Measurements from ENCODE around the gene ITPR3.

The ITPR3 gene

GRCh38 chr6:33656844-33657243 lies 35.7 kb downstream of the ITPR3 start:
- Histone ChIP-seq H3K27me3 (ENCODE audit: insufficient read depth, low read length) (no peaks in the 10 kb centered on the region), H3K9me2 (ENCODE audit: low read depth, low read length) (no peaks in the 10 kb centered on the region), H3K36me3 (ENCODE audit: insufficient read depth, low read length) (peaks cover 59% of the 10 kb centered on the region), H3K4me1 (ENCODE audit: insufficient read depth, low read length, severe bottlenecking) (no peaks in the 10 kb centered on the region), H3K27ac (ENCODE audit: low read depth, low read length, poor library complexity, severe bottlenecking) (no peak overlapping the region), H3F3A (ENCODE audit: insufficient read depth, low read length) (no peaks in the 10 kb centered on the region), H4K20me1 (ENCODE audit: insufficient read depth, low read length) (no peaks in the 10 kb centered on the region), H3K9me3 (ENCODE audit: low read length) (no peaks in the 10 kb centered on the region), H2AFZ (ENCODE audit: low read length) (no peak overlapping the region), H3K9ac (ENCODE audit: low read length) (no peak overlapping the region), H3K4me2 (ENCODE audit: low read length) (no peak overlapping the region), H3K79me2 (ENCODE audit: insufficient read depth, low read length) (no peaks in the 10 kb centered on the region), H3K4me3 (ENCODE audit: low read depth, low read length, poor library complexity, severe bottlenecking) (no peak overlapping the region)
- TF ChIP-seq CTCF (IDR thresholded peaks at IDR 0.05; ENCODE audit: low read length) (no peak), EZH2 (IDR thresholded peaks at IDR 0.05; ENCODE audit: borderline replicate concordance, low read length) (no peak)

- Histone ChIP-seq H3K79me2 (ENCODE audit: insufficient read depth, low read length) (no peaks in the 10 kb centered on the region), H3K27me3 (ENCODE audit: insufficient read depth, low read length) (no peaks in the 10 kb centered on the region), H3K36me3 (ENCODE audit: insufficient read depth, low read length) (peaks cover 67% of the 10 kb centered on the region), H4K20me1 (ENCODE audit: insufficient read depth, low read length) (no peaks in the 10 kb centered on the region), H3K4me2 (ENCODE audit: low read length) (no peak overlapping the region), H2AFZ (ENCODE audit: low read length) (no peak overlapping the region), H3K4me1 (ENCODE audit: insufficient read depth, low read length, severe bottlenecking) (no peaks in the 10 kb centered on the region), H3K9ac (ENCODE audit: low read length) (no peak overlapping the region), H3K9me2 (ENCODE audit: low read depth, low read length) (no peaks in the 10 kb centered on the region), H3K9me3 (ENCODE audit: low read length) (no peaks in the 10 kb centered on the region), H3K4me3 (ENCODE audit: low read depth, low read length, poor library complexity, severe bottlenecking) (no peak overlapping the region), H3F3A (ENCODE audit: insufficient read depth, low read length) (no peaks in the 10 kb centered on the region), H3K27ac (ENCODE audit: low read depth, low read length, poor library complexity, severe bottlenecking) (no peak overlapping the region)
- TF ChIP-seq EZH2 (IDR thresholded peaks at IDR 0.05; ENCODE audit: borderline replicate concordance, low read length), result no peak
- no peak for TF ChIP-seq CTCF (IDR thresholded peaks at IDR 0.05; ENCODE audit: low read length)
These were observed 38.0 kb downstream of the ITPR3 start for GRCh38 chr6:33658982-33659689.

GRCh38 chr6:33659986-33660385 lies 38.9 kb downstream of the ITPR3 start:
- no peaks in the 10 kb centered on the region for H4K20me1 ChIP-seq (ENCODE audit: insufficient read depth, low read length)
- H3K4me1 ChIP-seq (ENCODE audit: insufficient read depth, low read length, severe bottlenecking), result no peaks in the 10 kb centered on the region
- TF ChIP-seq CTCF (IDR thresholded peaks at IDR 0.05; ENCODE audit: low read length), result no peak
- no peak for TF ChIP-seq EZH2 (IDR thresholded peaks at IDR 0.05; ENCODE audit: borderline replicate concordance, low read length)
- H3K36me3 ChIP-seq (ENCODE audit: insufficient read depth, low read length), result peaks cover 68% of the 10 kb centered on the region
- no peaks in the 10 kb centered on the region for H3K27me3 ChIP-seq (ENCODE audit: insufficient read depth, low read length)
- no peaks in the 10 kb centered on the region for H3K9me2 ChIP-seq (ENCODE audit: low read depth, low read length)
- no peak overlapping the region for H3K4me3 ChIP-seq (ENCODE audit: low read depth, low read length, poor library complexity, severe bottlenecking)
- H3K9me3 ChIP-seq (ENCODE audit: low read length), result no peaks in the 10 kb centered on the region
- H3K4me2 ChIP-seq (ENCODE audit: low read length), result no peak overlapping the region
- H3K9ac ChIP-seq (ENCODE audit: low read length), result no peak overlapping the region
- H3K79me2 ChIP-seq (ENCODE audit: insufficient read depth, low read length), result no peaks in the 10 kb centered on the region
- H3F3A ChIP-seq (ENCODE audit: insufficient read depth, low read length), result no peaks in the 10 kb centered on the region
- no peak overlapping the region for H2AFZ ChIP-seq (ENCODE audit: low read length)
- no peak overlapping the region for H3K27ac ChIP-seq (ENCODE audit: low read depth, low read length, poor library complexity, severe bottlenecking)
